K562 (cell line): ENCODE data around the gene KCNQ4. TPM values are rescaled to one million over a fixed set of nuclear protein-coding genes. Genes with fewer than 3 reads are reported as not detected.

Experiments
- ATAC-seq: fragments of 200-7000 bp; cut with Tn5 transposase; 3 replicates; pipeline ENCODE4 v1.9.1; 2020; ENCODE audit warnings: moderate library complexity
- BruUV-seq: library from RNA; stranded (reverse); fragments of 400-500 nt; replicated peaks from 2 replicates; lab custom pipeline; 2021; lab: Mats Ljungman, UMichigan
- CTCF ChIA-PET: fragments of 300-600 bp; formaldehyde crosslinking; extraction: SDS; loops from one replicate; lab custom pipeline; 2021; ENCODE audit warnings: low intra/inter-chr PET ratio; lab: Yijun Ruan, JAX
- POLR2A ChIA-PET: fragments of 300-600, 350-650 bp; sonication (Branson Sonifier 250); formaldehyde crosslinking; extraction: SDS; loops from one replicate; lab custom pipeline; 2021; ENCODE audit warnings: antibody characterized with exemption, inconsistent platforms; lab: Yijun Ruan, JAX
- DNase-seq, 4 experiments: peaks; one replicate each; pipeline versions ENCODE4 v3.0.0 to v3.0.0-alpha.2; 2011 to 2018; ENCODE audit warnings: low spot score in 3 of 4, mixed read lengths in 3 of 4; ENCODE audit errors: extremely low read depth in 1 of 4
- FAIRE-seq: peaks from 2 replicates; lab custom pipeline; 2011; peaks lifted over from hg19 to GRCh38; lab: Jason Lieb, UNC
- H2AFZ ChIP-seq: 2 replicates; pipeline ENCODE4 v1.6.0; 2011; ENCODE audit warnings: low read depth, low read length, control low read depth, inconsistent platforms
- H3K27ac ChIP-seq: fragments of 200-600 bp; 3 replicates; pipeline ENCODE4 v1.8.0; 2011; ENCODE audit warnings: low read depth, mild to moderate bottlenecking, control low read depth, inconsistent platforms, low read length, moderate library complexity, mixed read lengths; ENCODE audit errors: extremely low read depth
- H3K27me3 ChIP-seq, 2 experiments: fragments of 300-600 bp in 1 of 2; 2 replicates in 1 of 2; 3 replicates in 1 of 2; pipeline versions ENCODE4 v1.6.0 to v1.8.0; 2011; ENCODE audit warnings: inconsistent platforms in 2 of 2, low read length in 2 of 2, mild to moderate bottlenecking in 1 of 2, mixed read lengths in 1 of 2, moderate library complexity in 1 of 2; ENCODE audit not compliant: control insufficient read depth in 2 of 2, insufficient read depth in 2 of 2
- H3K36me3 ChIP-seq: fragments of 300-600 bp; 3 replicates; pipeline ENCODE4 v1.8.0; 2011; ENCODE audit warnings: mild to moderate bottlenecking, low read length, inconsistent platforms; ENCODE audit not compliant: control insufficient read depth, insufficient read depth
- H3K4me1 ChIP-seq, 2 experiments: fragments of 200-600 bp in 1 of 2; replicated peaks in 1 of 2; 2 replicates in 1 of 2; 3 replicates in 1 of 2; pipeline versions ENCODE4 v1.5.1 to v1.8.0; 2011; ENCODE audit warnings: inconsistent platforms in 2 of 2, low read length in 2 of 2, mild to moderate bottlenecking in 1 of 2, mixed read lengths in 1 of 2, moderate library complexity in 1 of 2; ENCODE audit not compliant: control insufficient read depth in 2 of 2, insufficient read depth in 2 of 2
- H3K4me2 ChIP-seq: 2 replicates; pipeline ENCODE4 v1.6.1; 2011; ENCODE audit warnings: low read length, control low read depth, inconsistent platforms, mixed read lengths; ENCODE audit not compliant: insufficient read depth
- H3K4me3 ChIP-seq: fragments of 200-600 bp; sonication (generic), shearing (Covaris generic); 2 replicates; pipeline ENCODE4 v1.5.1; 2016; ENCODE audit warnings: control low read depth, inconsistent platforms
- H3K79me2 ChIP-seq: fragments of 200-600 bp; 3 replicates; pipeline ENCODE4 v1.8.0; 2011; ENCODE audit warnings: low read length, inconsistent platforms; ENCODE audit not compliant: control insufficient read depth, insufficient read depth
- H3K9ac ChIP-seq, 2 experiments: 2 replicates each; pipeline versions ENCODE4 v1.6.0 to v1.6.1; 2011; ENCODE audit warnings: low read depth in 2 of 2, low read length in 2 of 2, control low read depth in 1 of 2, inconsistent platforms in 1 of 2, mild to moderate bottlenecking in 1 of 2, mixed read lengths in 1 of 2; ENCODE audit not compliant: insufficient read depth in 1 of 2
- H3K9me1 ChIP-seq: one replicate; pipeline ENCODE4 v1.6.0; 2011; ENCODE audit warnings: inconsistent platforms, mild to moderate bottlenecking, low read length, moderate library complexity; ENCODE audit not compliant: control insufficient read depth, insufficient read depth
- H3K9me3 ChIP-seq: replicated peaks from 2 replicates; pipeline ENCODE4 v1.5.1; 2011; ENCODE audit warnings: low read depth, low read length, inconsistent platforms; ENCODE audit not compliant: control insufficient read depth, insufficient read depth
- H4K20me1 ChIP-seq: replicated peaks from 2 replicates; pipeline ENCODE4 v1.6.1; 2011; ENCODE audit warnings: low read length, inconsistent platforms, mixed read lengths; ENCODE audit not compliant: control insufficient read depth, insufficient read depth
- FOXP4 ChIP-seq: sonication (generic); formaldehyde crosslinking; IDR thresholded peaks from 2 replicates; pipeline ENCODE4 v1.8.0; 2022; ENCODE audit warnings: mild to moderate bottlenecking, missing genetic modification reagents, borderline replicate concordance
- ZNF134 ChIP-seq: fragments of 250-450 bp; sonication (Bioruptor Pico); conservative IDR thresholded peaks from 2 replicates; pipeline ENCODE4 v1.4.0; 2020
- WGBS: fragments of 100-300 bp; shearing (Covaris generic); methylation state at CpG from one replicate; pipeline ENCODE4 v1.1.6; 2016; ENCODE audit warnings: low coverage, mixed read lengths; ENCODE audit not compliant: insufficient coverage; ENCODE audit errors: missing lambda C conversion rate; 5-methylcytosine and 5-hydroxymethylcytosine counted together
- in situ Hi-C: fragments of 300-500 bp; cut with MboI; formaldehyde crosslinking; loops from 4 replicates; pipeline ENCODE4 v1.15.0; 2018; ENCODE audit warnings: inconsistent platforms, mixed read lengths
- intact Hi-C: fragments of 100-400 bp; cut with micrococcal nuclease; formaldehyde crosslinking; loops from 2 replicates; pipeline ENCODE4 v1.14.2; 2022
- polyA plus RNA-seq, 8 experiments: library from polyadenylated mRNA; depleted of rRNA in 4 of 8; stranded (reverse) in 5 of 8; unstranded in 3 of 8; fragments of >200 nt; fragmentation: Nextera tagmentation in 2 of 8; fragmentation: Illumina TruSeq in 1 of 8; extraction: Ambion mirVana in 2 of 8; extraction: Trizol in 1 of 8; gene quantifications; 2 replicates each; pipeline versions ENCODE4 v1.2.1 to v1.2.3, GENCODE V29; 2011 to 2014; ENCODE audit warnings: inconsistent platforms in 1 of 8, missing spikeins in 1 of 8
- total RNA-seq, 7 experiments: library from RNA; depleted of rRNA in 6 of 7; stranded (reverse); fragments of >200 nt in 6 of 7; fragmentation: Illumina TruSeq in 2 of 7; extraction: Trizol in 2 of 7; gene quantifications; 2 replicates each; pipeline versions ENCODE4 v1.2.1 to v1.2.3, GENCODE V29; 2011 to 2021; ENCODE audit warnings: low replicate concordance in 1 of 7

Gene KCNQ4
- total and polyA plus RNA-seq, 9 of the 15 experiments (the other 6 are each of a cell fraction or from before 2014, with no cell fraction given), result 0.07 to 4.1 (median 0.79) TPM

GRCh38 chr1:40796939-40797667 lies 13.5 kb downstream of the KCNQ4 start:
- peak; percentile 64 for TF ChIP-seq ZNF134
- TF ChIP-seq FOXP4 (CRISPR knock-in tag), result no peak
- TF ChIP-seq, all 486 proteins: peak for 1
- Histone ChIP-seq H3K9me1 (no peaks in the 10 kb centered on the region), H3K9me3 (no peaks in the 10 kb centered on the region), H3K4me1 (peaks cover 17 to 35% of the 10 kb centered on the region in 2 experiments), H4K20me1 (0 out of 2 replicates have a peak, but pooled peaks cover 3% of the 10 kb centered on the region), H3K79me2 (no peaks in the 10 kb centered on the region), H3K9ac (peak overlapping the region in 1 of 2 experiments; percentile 74; a peak in 2 of 4 replicates), H3K27me3 (no peaks in the 10 kb centered on the region), H3K4me2 (no peak overlapping the region), H3K27ac (no peak overlapping the region), H2AFZ (no peak overlapping the region), H3K4me3 (no peak overlapping the region), H3K36me3 (no peaks in the 10 kb centered on the region)
- CTCF ChIA-PET, result interaction anchor here (0.6 kb wide), 1 partner anchor 39 kb away, joined by 3 read pairs; no protein-coding TSS in a partner anchor
- intact Hi-C loops, result no loop called here
- in situ Hi-C loops, result no loop called here
- FAIRE-seq (no peak), DNase-seq (no peak), ATAC-seq (no peak)
- no TSS peak for BruUV-seq
- POLR2A ChIA-PET, result interaction anchor here (0.6 to 2.5 kb wide), 5 partner anchors 9 to 77 kb away, joined by 3 to 17 read pairs (median 4); no protein-coding TSS in a partner anchor
- WGBS, result 52% methylated on average over 9 of the region's 9 CpGs
